Cardiac fibroblast (primary cell): ENCODE results near the gene RAB19.

ENCODE experiments used
- DNase-seq, 2 donors: peaks; one replicate each; pipeline versions ENCODE4 v3.0.0 to v3.0.0-alpha.2; 2010; ENCODE audit warnings: low read depth in 2 of 2
- H3K4me3 ChIP-seq, 2 donors: replicated peaks in 1 of 2; 1 replicate in 1 of 2; 2 replicates in 1 of 2; pipeline ENCODE4 v1.5.1; 2011; ENCODE audit warnings: low read depth in 2 of 2, low read length in 2 of 2, mild to moderate bottlenecking in 2 of 2, moderate library complexity in 1 of 2
- TF ChIP-seq, protein P1 (sequence below): IDR thresholded peaks from one replicate; pipeline ENCODE4 v1.5.1; 2011; ENCODE audit warnings: low read depth, mild to moderate bottlenecking, low read length, inconsistent platforms

The RAB19 gene

DNA sequence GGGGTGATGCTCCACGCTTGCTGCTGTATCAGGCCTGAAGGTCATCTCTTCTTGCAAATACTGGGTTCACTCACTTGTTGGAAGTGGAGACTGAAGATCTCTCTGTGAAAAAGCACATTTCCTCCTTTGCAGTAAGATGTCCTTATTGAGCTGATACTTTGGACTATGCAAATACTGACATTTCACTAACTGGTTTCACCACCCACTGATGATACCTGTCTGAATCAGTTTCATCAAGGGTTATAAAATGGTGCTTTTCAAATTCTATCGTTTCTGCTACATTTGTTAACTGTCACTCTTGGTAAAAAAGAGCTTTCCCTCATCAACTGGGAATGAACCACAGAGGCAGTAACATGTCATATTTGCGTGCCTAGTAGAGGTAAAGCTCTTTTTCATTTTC is 35.5 kb downstream of the RAB19 start:
- H3K4me3 ChIP-seq, result no peak overlapping the region
- TF ChIP-seq, protein P1, sequence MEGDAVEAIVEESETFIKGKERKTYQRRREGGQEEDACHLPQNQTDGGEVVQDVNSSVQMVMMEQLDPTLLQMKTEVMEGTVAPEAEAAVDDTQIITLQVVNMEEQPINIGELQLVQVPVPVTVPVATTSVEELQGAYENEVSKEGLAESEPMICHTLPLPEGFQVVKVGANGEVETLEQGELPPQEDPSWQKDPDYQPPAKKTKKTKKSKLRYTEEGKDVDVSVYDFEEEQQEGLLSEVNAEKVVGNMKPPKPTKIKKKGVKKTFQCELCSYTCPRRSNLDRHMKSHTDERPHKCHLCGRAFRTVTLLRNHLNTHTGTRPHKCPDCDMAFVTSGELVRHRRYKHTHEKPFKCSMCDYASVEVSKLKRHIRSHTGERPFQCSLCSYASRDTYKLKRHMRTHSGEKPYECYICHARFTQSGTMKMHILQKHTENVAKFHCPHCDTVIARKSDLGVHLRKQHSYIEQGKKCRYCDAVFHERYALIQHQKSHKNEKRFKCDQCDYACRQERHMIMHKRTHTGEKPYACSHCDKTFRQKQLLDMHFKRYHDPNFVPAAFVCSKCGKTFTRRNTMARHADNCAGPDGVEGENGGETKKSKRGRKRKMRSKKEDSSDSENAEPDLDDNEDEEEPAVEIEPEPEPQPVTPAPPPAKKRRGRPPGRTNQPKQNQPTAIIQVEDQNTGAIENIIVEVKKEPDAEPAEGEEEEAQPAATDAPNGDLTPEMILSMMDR, result no peak
- no peak for DNase-seq

- DNase-seq, result no peak
- H3K4me3 ChIP-seq, result no peak overlapping the region
- TF ChIP-seq, protein P1, result no peak
Measured at GRCh38 chr7:140440593-140440992, 36.7 kb downstream of the RAB19 start.

DNA sequence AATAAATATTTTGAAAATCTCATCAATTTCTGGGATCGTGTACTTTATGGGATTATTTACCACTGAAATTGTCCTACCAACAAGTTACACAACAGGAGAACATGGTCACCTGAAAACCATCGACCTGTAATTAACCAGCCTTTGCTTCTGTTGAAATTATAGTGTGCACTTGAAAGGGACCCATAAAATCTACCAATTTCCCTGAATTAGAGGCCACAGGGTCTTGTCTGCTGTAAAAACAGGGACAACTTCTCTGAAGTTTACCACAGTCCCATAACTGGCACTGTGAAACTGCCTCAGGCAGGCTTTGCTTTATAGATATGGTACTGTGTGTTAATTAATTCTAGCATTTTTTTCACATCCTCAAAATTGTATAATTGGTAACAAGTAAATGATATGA is 37.7 kb downstream of the RAB19 start:
- DNase-seq, result no peak

DNA sequence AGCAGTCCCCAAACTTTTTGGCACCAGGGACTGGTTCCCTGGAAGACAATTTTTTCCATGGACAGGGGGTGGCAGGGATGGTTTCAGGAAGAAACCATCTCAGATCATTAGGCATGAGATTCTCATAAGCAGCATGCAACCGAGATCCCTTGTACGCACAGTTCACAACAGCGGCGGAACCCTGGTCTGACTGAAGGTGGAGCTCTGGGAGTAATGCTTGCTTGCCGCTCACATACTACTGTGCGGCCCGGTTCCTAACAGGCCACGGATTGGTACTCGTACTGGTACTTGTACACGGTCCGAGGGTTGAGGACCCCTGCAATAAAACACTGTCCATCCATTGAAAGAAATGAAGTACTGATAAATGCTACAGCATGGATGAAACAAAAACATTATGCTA is 42.6 kb downstream of the RAB19 start:
- no peak for DNase-seq
- no peak overlapping the region for H3K4me3 ChIP-seq
- TF ChIP-seq, protein P1, result no peak

More for the DNA sequence above, 37.7 kb downstream of the RAB19 start:
- no peak overlapping the region for H3K4me3 ChIP-seq
- TF ChIP-seq, protein P1, result no peak

DNA sequence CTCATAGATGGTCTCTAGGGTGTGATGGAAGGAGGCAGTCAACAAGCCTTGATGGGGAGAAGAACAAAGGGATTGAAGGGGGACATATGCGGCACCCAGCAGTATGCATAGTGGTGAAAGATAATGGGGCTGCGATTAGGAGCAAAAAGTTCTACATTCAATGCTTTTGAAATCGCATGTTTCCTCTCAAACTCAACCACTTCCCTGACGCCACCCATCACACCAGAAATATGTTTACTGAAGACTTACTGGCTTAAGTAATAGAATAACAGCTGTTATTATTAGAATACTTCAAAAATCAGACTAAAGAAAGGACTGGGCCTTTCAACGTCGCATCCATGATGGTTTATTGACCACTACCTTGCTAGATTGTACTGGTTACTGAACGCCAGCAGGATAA is 44.0 kb downstream of the RAB19 start:
- TF ChIP-seq, protein P1, result no peak
- no peak for DNase-seq
- H3K4me3 ChIP-seq, result no peak overlapping the region

GRCh38 chr7:140448781-140449480 is 45.1 kb downstream of the RAB19 start:
- TF ChIP-seq, protein P1, result no peak
- DNase-seq, result no peak
- no peak overlapping the region for H3K4me3 ChIP-seq

GRCh38 chr7:140451716-140452115 is 47.9 kb downstream of the RAB19 start:
- H3K4me3 ChIP-seq, result no peak overlapping the region
- TF ChIP-seq, protein P1, result no peak
- no peak for DNase-seq
